HEK293 (cell line): ENCODE data around the gene UTP11.

Experiments used
- CTCF ChIA-PET: fragments of 350-600 bp; formaldehyde crosslinking; extraction: SDS; loops from one replicate; lab custom pipeline; 2021; ENCODE audit warnings: antibody characterized with exemption; lab: Yijun Ruan, JAX
- POLR2A ChIA-PET: fragments of 300-600 bp; formaldehyde crosslinking; extraction: SDS; loops from one replicate; lab custom pipeline; 2020; ENCODE audit warnings: antibody characterized with exemption, inconsistent platforms; lab: Yijun Ruan, JAX
- H3K27ac ChIP-seq: fragments of 200-500 bp; sonication (Bioruptor generic); 2 replicates; pipeline ENCODE4 v1.5.1; 2014; ENCODE audit warnings: low read depth, low read length, control low read depth, inconsistent platforms; ENCODE audit errors: extremely low read depth
- H3K36me3 ChIP-seq, 2 experiments: fragments of 200-500 bp in 1 of 2; sonication (Bioruptor generic) in 1 of 2; 1 replicate in 1 of 2; 2 replicates in 1 of 2; pipeline ENCODE4 v1.5.1; 2014 to 2017; ENCODE audit warnings: inconsistent platforms in 2 of 2, low read length in 2 of 2; ENCODE audit not compliant: control insufficient read depth in 2 of 2, insufficient read depth in 1 of 2
- H3K4me1 ChIP-seq: fragments of 200-500 bp; sonication (Bioruptor generic); 2 replicates; pipeline ENCODE4 v1.5.1; 2014; ENCODE audit warnings: mild to moderate bottlenecking, low read length, inconsistent platforms; ENCODE audit not compliant: control insufficient read depth, insufficient read depth
- H3K4me3 ChIP-seq: 2 replicates; pipeline ENCODE4 v1.5.1; 2011; ENCODE audit warnings: low read depth, mild to moderate bottlenecking, control low read depth, low read length, moderate library complexity
- H3K9me3 ChIP-seq: fragments of 200-500 bp; sonication (Bioruptor generic); 2 replicates; pipeline ENCODE4 v1.5.1; 2014; ENCODE audit warnings: low read depth, low read length, inconsistent platforms; ENCODE audit not compliant: control insufficient read depth, insufficient read depth
- CTCF ChIP-seq: fragments of 450-650 bp; formaldehyde crosslinking; IDR thresholded peaks from 2 replicates; pipeline ENCODE4 v1.5.1; 2016; ENCODE audit warnings: missing biosample characterization, missing genetic modification characterization
- GLIS1 ChIP-seq: fragments of 450-650 bp; formaldehyde crosslinking; IDR thresholded peaks from 2 replicates; pipeline ENCODE4 v1.5.1; 2016; ENCODE audit warnings: missing biosample characterization, missing genetic modification characterization
- TRIM28 ChIP-seq: IDR thresholded peaks from 2 replicates; pipeline ENCODE4 v1.6.1; 2011; ENCODE audit warnings: low read length, control low read depth, borderline replicate concordance
- ZBTB8A ChIP-seq: fragments of 450-650 bp; formaldehyde crosslinking; IDR thresholded peaks from 2 replicates; pipeline ENCODE4 v1.5.1; 2016; ENCODE audit warnings: missing biosample characterization, missing genetic modification characterization
- ZEB2 ChIP-seq: fragments of 450-650 bp; formaldehyde crosslinking; IDR thresholded peaks from 2 replicates; pipeline ENCODE4 v1.5.1; 2016; ENCODE audit warnings: missing biosample characterization, missing genetic modification characterization
- ZNF223 ChIP-seq: fragments of 450-650 bp; formaldehyde crosslinking; IDR thresholded peaks from 2 replicates; pipeline ENCODE4 v1.5.1; 2016; ENCODE audit warnings: missing biosample characterization, missing genetic modification characterization
- ZNF248 ChIP-seq: fragments of 450-650 bp; formaldehyde crosslinking; IDR thresholded peaks from 2 replicates; pipeline ENCODE4 v1.5.1; 2017; ENCODE audit warnings: missing biosample characterization, missing genetic modification characterization
- ZNF335 ChIP-seq: fragments of 450-650 bp; formaldehyde crosslinking; conservative IDR thresholded peaks from 2 replicates; pipeline ENCODE4 v1.5.1; 2016; ENCODE audit warnings: missing biosample characterization, missing genetic modification characterization
- ZNF341 ChIP-seq: fragments of 450-650 bp; formaldehyde crosslinking; IDR thresholded peaks from 2 replicates; pipeline ENCODE4; 2016; ENCODE audit warnings: low read depth, missing biosample characterization, missing genetic modification characterization
- ZNF398 ChIP-seq: fragments of 450-650 bp; formaldehyde crosslinking; IDR thresholded peaks from 2 replicates; pipeline ENCODE4 v1.5.1; 2017; ENCODE audit warnings: missing biosample characterization, missing genetic modification characterization
- ZNF501 ChIP-seq: fragments of 450-650 bp; formaldehyde crosslinking; IDR thresholded peaks from 2 replicates; pipeline ENCODE4 v1.5.1; 2016; ENCODE audit warnings: missing biosample characterization, missing genetic modification characterization
- ZNF600 ChIP-seq: fragments of 450-650 bp; formaldehyde crosslinking; IDR thresholded peaks from 2 replicates; pipeline ENCODE4 v1.5.1; 2016; ENCODE audit warnings: missing biosample characterization, missing genetic modification characterization
- ZNF658 ChIP-seq: fragments of 450-650 bp; formaldehyde crosslinking; IDR thresholded peaks from 2 replicates; pipeline ENCODE4; 2016; ENCODE audit warnings: missing biosample characterization, missing genetic modification characterization
- ZNF76 ChIP-seq: fragments of 450-650 bp; formaldehyde crosslinking; IDR thresholded peaks from 2 replicates; pipeline ENCODE4; 2016; ENCODE audit warnings: low read depth, missing biosample characterization, missing genetic modification characterization, borderline replicate concordance

Gene UTP11

GRCh38 chr1:38004284-38005108, 8.0 kb upstream of the UTP11 start (continued):
- TF ChIP-seq GLIS1: peak; percentile 23; the same call in 1 of the 2 replicates
- peak; percentile 29; the same call in 1 of the 2 replicates for TF ChIP-seq CTCF (tag by site-specific recombination)
- 0 out of 2 replicates have a peak, but pooled peaks have one; percentile 27 for TF ChIP-seq ZEB2 (tag by site-specific recombination)
- TF ChIP-seq ZNF76 (tag by site-specific recombination): no peak
- TF ChIP-seq ZNF223 (tag by site-specific recombination): no peak
- 0 out of 2 replicates have a peak, but pooled peaks have one; percentile 27 for TF ChIP-seq ZNF501 (tag by site-specific recombination)

GRCh38 chr1:38005195-38006007, 7.1 kb upstream of the UTP11 start, which contains the start of gene FHL3:
Gene FHL3 (minus strand): TSS chr1:38005514. CDS start chr1:37999412, 6,102 bp downstream.
- peaks cover 15% of the 10 kb centered on the region for H3K4me1 ChIP-seq
- ChIA-PET CTCF (no interaction called here), POLR2A (interaction anchor here (0.6 to 0.7 kb wide), 3 partner anchors 17 to 915 kb away, joined by 3 to 8 read pairs (median 4); no protein-coding TSS in a partner anchor)
- TF ChIP-seq ZNF335 (tag by site-specific recombination) (peak; percentile 38; the same call in 1 of the 2 replicates), ZBTB8A (tag by site-specific recombination) (peak; percentile 36; the same call in 1 of the 2 replicates), ZNF248 (tag by site-specific recombination) (no peak), ZNF600 (tag by site-specific recombination) (peak; percentile 95)
- peak within 1 kb of the TSS; percentile 49 for H3K4me3 ChIP-seq
- H3K9me3 ChIP-seq: no peaks in the 10 kb centered on the region
- no peaks in the 10 kb centered on the region for H3K36me3 ChIP-seq
- peak within 1 kb of the TSS; percentile 67; the same call in 1 of the 2 replicates for H3K27ac ChIP-seq

GRCh38 chr1:38006008-38006828, 6.3 kb upstream of the UTP11 start:
- Histone ChIP-seq H3K27ac (no peak overlapping the region; the same call in 1 of the 2 replicates), H3K4me3 (peak overlapping the region; percentile 37; the same call in 1 of the 2 replicates), H3K36me3 (no peaks in the 10 kb centered on the region), H3K9me3 (no peaks in the 10 kb centered on the region), H3K4me1 (peaks cover 8% of the 10 kb centered on the region; the same call in 1 of the 2 replicates)
- ChIA-PET CTCF (no interaction called here), POLR2A (no interaction called here)
- TF ChIP-seq GLIS1 (peak; percentile 6; the same call in 1 of the 2 replicates), ZNF341 (tag by site-specific recombination) (0 out of 2 replicates have a peak, but pooled peaks have one; percentile 13), TRIM28 (no peak), ZNF398 (tag by site-specific recombination) (peak; percentile 28; the same call in 1 of the 2 replicates), ZNF658 (tag by site-specific recombination) (no peak)
